Measurements from ENCODE around the gene MAML1. TPM values are rescaled to one million over a fixed set of nuclear protein-coding genes. Genes with fewer than 3 reads are reported as not detected.

The MAML1 gene
- total RNA-seq, 1 donor from 2014 or later = 29.1 TPM

DNA sequence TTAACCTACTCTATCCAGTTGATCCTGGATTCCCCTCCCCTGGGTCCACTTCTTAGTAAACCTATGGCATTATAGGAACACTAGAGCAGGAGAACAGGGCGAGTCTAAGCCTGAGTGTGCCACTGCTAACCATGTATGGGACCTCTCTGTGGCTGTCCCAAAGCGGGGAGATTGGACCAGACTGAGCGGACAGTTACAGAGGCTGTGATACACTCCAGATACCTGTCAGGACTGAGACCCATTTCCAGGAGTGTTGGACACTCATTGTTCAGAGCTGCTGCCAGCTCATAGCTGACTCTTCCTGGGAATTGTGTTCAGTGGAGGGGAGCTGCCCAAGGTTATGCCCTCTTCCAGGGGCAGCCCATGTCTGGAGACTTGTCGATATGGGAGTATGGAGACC, 49.2 kb downstream of the MAML1 start:
- Mint-ChIP-seq H3K36me3 (peaks cover 27% of the 10 kb centered on the region), H3K9me3 (peaks cover 2% of the 10 kb centered on the region), H3K27me3 (ENCODE audit: insufficient read depth, low read depth) (peaks cover 3% of the 10 kb centered on the region), H3K4me3 (no peak overlapping the region), H3K27ac (peak overlapping the region; percentile 54), H3K4me1 (no peaks in the 10 kb centered on the region)
- H3F3A ChIP-seq (ENCODE audit: low read depth) = no peaks in the 10 kb centered on the region
- DNase-seq (ENCODE audit: low spot score) = no peak
- H3K36me3 ChIP-seq = no peaks in the 10 kb centered on the region
- H2AFZ ChIP-seq (replicated peaks) = no peak overlapping the region
- TF ChIP-seq EZH2phosphoT487 (IDR thresholded peaks at IDR 0.05) (no peak), EZH2 (IDR thresholded peaks at IDR 0.05) (no peak)
- TF ChIP-seq, protein P1, sequence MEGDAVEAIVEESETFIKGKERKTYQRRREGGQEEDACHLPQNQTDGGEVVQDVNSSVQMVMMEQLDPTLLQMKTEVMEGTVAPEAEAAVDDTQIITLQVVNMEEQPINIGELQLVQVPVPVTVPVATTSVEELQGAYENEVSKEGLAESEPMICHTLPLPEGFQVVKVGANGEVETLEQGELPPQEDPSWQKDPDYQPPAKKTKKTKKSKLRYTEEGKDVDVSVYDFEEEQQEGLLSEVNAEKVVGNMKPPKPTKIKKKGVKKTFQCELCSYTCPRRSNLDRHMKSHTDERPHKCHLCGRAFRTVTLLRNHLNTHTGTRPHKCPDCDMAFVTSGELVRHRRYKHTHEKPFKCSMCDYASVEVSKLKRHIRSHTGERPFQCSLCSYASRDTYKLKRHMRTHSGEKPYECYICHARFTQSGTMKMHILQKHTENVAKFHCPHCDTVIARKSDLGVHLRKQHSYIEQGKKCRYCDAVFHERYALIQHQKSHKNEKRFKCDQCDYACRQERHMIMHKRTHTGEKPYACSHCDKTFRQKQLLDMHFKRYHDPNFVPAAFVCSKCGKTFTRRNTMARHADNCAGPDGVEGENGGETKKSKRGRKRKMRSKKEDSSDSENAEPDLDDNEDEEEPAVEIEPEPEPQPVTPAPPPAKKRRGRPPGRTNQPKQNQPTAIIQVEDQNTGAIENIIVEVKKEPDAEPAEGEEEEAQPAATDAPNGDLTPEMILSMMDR (IDR thresholded peaks at IDR 0.05) = no peak
- no peak overlapping the region for H3K9ac ChIP-seq
- no peaks in the 10 kb centered on the region for H3K4me1 ChIP-seq
- no peak overlapping the region for H3K4me2 ChIP-seq
- no peak overlapping the region for H3K27ac ChIP-seq
- no peak overlapping the region for H3K4me3 ChIP-seq
- H3K9me3 ChIP-seq (ENCODE audit: low read depth) = no peaks in the 10 kb centered on the region
- H3K79me2 ChIP-seq (ENCODE audit: low read depth) = no peaks in the 10 kb centered on the region
- no peaks in the 10 kb centered on the region for H3K27me3 ChIP-seq
- H4K20me1 ChIP-seq (ENCODE audit: low read depth) = no peaks in the 10 kb centered on the region

DNA sequence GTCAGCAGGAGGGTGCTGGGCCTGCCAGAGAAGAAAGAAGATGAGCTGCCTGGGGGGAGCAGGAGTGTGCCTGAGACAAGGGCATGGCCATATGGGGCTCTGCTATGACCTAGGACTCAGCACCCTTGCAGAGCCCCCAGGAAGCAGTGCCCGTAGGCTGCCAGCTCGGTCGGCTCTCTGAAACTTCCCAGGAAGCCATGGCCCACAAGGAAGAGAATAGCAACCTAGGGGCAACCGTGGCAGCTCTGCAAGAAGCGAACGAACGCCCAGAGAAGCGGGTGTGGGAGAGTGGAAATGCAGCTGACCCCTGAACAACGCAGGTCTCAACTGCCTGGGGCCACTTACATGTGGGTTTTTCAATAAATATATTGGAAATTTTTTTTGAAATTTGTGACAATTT, 50.5 kb downstream of the MAML1 start:
- Mint-ChIP-seq H3K4me1 (no peaks in the 10 kb centered on the region), H3K36me3 (peaks cover 24% of the 10 kb centered on the region), H3K27me3 (ENCODE audit: insufficient read depth, low read depth) (peaks cover 3% of the 10 kb centered on the region), H3K9me3 (peaks cover 2% of the 10 kb centered on the region), H3K27ac (no peak overlapping the region), H3K4me3 (no peak overlapping the region)
- DNase-seq (ENCODE audit: low spot score) = no peak
- no peak overlapping the region for H3K4me3 ChIP-seq
- H3K4me1 ChIP-seq = no peaks in the 10 kb centered on the region
- H3K9me3 ChIP-seq (ENCODE audit: low read depth) = no peaks in the 10 kb centered on the region
- H4K20me1 ChIP-seq (ENCODE audit: low read depth) = no peaks in the 10 kb centered on the region
- H3K9ac ChIP-seq = no peak overlapping the region
- H3F3A ChIP-seq (ENCODE audit: low read depth) = no peaks in the 10 kb centered on the region
- H3K79me2 ChIP-seq (ENCODE audit: low read depth) = no peaks in the 10 kb centered on the region
- TF ChIP-seq EZH2phosphoT487 (IDR thresholded peaks at IDR 0.05) (no peak), EZH2 (IDR thresholded peaks at IDR 0.05) (no peak)
- TF ChIP-seq, protein P1 (IDR thresholded peaks at IDR 0.05) = no peak
- no peaks in the 10 kb centered on the region for H3K36me3 ChIP-seq
- H2AFZ ChIP-seq (replicated peaks) = no peak overlapping the region
- no peak overlapping the region for H3K27ac ChIP-seq
- H3K27me3 ChIP-seq = no peaks in the 10 kb centered on the region
- no peak overlapping the region for H3K4me2 ChIP-seq

DNA sequence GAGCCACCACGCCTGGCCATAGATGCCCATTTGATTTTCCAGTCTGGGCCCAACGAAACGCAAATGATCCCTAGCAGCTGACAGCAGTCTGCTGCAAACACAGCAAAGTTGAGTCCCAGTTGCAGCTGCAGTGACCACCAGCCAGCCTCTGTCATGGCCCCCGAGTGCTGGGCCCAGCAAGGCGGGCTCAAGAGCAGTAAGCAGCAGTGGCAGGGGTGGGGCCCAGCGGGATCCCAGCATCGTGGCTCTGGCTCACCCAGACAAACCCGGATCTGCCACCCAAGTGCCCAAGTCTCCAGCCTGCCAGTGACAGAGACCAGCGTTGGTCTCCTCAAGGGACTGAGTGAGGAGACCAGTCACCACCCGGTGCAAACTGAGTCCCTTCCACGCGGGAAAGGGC, 54.2 kb downstream of the MAML1 start:
- no peak overlapping the region for H3K4me3 Mint-ChIP-seq
- no peak overlapping the region for H3K9ac ChIP-seq
- no peaks in the 10 kb centered on the region for H3K36me3 ChIP-seq
- H3K27ac ChIP-seq = no peak overlapping the region
- TF ChIP-seq EZH2 (IDR thresholded peaks at IDR 0.05) (no peak), EZH2phosphoT487 (IDR thresholded peaks at IDR 0.05) (no peak)
- TF ChIP-seq, protein P1 (IDR thresholded peaks at IDR 0.05) = no peak
- peaks cover 3% of the 10 kb centered on the region for H3K27me3 Mint-ChIP-seq (ENCODE audit: insufficient read depth, low read depth)
- no peaks in the 10 kb centered on the region for H4K20me1 ChIP-seq (ENCODE audit: low read depth)
- no peak for DNase-seq (ENCODE audit: low spot score)
- H2AFZ ChIP-seq (replicated peaks) = no peak overlapping the region
- no peaks in the 10 kb centered on the region for H3K4me1 ChIP-seq
- no peaks in the 10 kb centered on the region for H3K4me1 Mint-ChIP-seq
- no peak overlapping the region for H3K4me2 ChIP-seq
- no peaks in the 10 kb centered on the region for H3K79me2 ChIP-seq (ENCODE audit: low read depth)
- H3K27me3 ChIP-seq = no peaks in the 10 kb centered on the region
- peaks cover 13% of the 10 kb centered on the region for H3K36me3 Mint-ChIP-seq
- peaks cover 4% of the 10 kb centered on the region for H3K9me3 Mint-ChIP-seq
- H3F3A ChIP-seq (ENCODE audit: low read depth) = no peaks in the 10 kb centered on the region
- H3K27ac Mint-ChIP-seq = no peak overlapping the region
- H3K4me3 ChIP-seq = no peak overlapping the region
- H3K9me3 ChIP-seq (ENCODE audit: low read depth) = no peaks in the 10 kb centered on the region

All from neural progenitor cell (in vitro differentiated cells).